Measurements from ENCODE around the gene YEATS2.

YEATS2 gene

DNA sequence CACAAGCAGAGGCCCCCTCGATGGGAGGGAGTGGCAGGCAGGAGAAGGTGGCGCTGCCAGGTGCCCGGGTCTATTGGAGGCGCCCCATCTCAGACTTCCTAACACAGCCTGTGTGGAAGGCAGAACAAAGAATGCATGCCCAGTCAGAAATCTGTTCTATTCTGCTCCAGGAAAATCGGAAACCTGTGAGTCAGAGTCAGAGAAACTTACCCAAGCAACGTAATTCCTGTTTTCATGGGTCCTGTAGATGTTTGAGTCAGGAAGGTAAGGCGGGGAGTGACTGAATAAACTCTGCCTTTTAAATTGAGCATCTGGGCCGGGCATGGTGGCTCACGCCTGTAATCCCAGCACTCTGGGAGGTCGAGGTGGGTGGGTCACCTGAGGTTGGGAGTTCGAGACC lies 114.0 kb downstream of the YEATS2 start:
- DNase-seq = no peak

DNA sequence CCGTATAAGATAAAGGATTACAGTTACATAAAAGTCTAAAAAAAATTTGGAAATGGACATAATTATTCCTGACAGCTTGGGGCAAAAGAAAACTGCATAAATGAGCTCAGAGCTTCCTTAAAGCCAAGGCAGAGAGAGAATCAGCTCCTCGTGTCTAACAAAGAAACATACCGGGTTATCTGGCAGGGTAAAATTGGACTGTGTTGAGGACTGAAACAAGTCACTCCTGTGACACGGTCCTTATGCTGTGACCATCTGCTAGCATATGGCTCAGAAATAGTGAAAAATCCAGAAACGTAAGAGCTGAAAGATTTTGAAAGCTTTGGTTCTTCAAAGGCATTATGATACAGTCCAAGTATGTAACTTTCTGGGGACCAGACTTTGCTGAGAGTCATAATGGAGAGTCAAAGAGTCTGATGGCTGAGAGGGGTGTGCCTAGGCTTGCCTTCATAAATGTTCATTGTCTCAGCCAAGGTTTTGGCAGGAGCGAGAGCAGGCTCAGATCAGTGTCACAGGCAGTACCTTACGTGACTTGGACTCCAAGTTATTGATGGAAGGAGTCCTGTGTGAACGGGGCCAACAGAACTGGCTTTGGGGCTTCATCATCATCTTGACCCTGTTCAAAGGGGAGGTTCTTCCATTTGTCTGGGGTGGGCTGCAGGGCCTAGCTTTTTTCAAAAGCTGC lies 115.3 kb downstream of the YEATS2 start:
- DNase-seq = peak in 27 of 51 donors; percentile 10 to 76 (median 35)

DNA sequence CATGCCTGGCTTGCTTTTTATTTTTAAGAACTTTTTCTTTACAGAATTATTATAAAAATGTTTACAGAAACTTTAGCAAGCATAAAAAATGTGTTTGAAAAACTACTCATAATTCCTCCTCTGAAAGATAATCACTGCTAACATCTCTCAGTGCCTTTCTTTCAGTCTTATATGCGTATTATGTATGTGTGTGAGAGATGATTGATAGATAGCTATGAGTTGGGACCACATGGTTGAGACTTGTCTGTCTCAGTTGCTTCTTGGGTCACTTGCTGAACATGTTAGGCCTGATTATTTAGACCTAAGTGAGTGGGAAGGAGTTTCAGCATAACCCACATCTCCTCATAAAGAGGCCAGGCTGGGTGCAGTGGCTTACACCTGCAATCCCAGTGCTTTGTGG lies 116.6 kb downstream of the YEATS2 start:
- DNase-seq = no peak

DNA sequence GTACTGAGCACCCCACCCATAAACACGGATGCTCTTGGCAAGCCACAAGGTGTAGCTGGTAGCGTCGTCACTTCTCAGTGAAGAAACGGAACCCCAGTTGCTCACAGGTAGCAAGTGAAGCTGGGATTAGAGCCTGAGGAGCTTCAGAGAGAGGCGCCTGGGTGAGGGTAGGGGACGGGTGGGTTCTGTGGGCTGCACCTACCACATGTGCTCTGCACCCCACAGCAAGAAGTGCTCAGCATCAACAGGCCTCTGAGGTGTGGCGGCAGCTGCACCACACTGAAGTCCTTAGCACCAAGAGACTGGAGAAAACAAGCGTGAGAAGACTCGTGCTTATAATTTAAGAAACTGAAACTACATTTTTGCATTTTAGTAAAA lies 118.0 kb downstream of the YEATS2 start:
- DNase-seq = no peak

DNA sequence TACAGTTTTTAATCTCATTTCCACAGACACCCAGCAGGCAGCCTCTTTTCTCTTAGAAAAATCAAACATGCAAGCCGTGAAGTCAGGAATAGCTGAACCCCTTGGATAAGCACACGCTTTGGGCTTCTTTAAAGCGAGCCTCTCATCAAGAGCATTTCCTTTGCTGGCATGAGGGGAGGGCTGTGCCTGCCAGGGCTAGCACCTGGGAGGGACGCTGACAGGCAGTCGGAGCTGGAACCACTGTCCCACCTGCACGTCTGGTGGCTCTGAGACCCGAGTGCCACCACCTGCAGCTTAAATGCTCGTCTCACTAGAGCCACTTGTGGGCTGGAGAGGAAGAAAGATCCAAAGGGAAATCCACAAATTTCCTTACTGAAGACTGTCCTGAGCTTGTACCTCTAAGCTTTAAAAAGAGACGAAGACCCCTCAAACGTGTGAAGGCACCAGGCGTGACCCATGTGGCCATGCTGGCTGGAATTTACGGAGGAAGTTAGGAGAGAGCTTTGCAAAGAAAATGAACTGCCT lies 118.4 kb downstream of the YEATS2 start:
- DNase-seq = peak in 1 of 51 donors; percentile 22

DNA sequence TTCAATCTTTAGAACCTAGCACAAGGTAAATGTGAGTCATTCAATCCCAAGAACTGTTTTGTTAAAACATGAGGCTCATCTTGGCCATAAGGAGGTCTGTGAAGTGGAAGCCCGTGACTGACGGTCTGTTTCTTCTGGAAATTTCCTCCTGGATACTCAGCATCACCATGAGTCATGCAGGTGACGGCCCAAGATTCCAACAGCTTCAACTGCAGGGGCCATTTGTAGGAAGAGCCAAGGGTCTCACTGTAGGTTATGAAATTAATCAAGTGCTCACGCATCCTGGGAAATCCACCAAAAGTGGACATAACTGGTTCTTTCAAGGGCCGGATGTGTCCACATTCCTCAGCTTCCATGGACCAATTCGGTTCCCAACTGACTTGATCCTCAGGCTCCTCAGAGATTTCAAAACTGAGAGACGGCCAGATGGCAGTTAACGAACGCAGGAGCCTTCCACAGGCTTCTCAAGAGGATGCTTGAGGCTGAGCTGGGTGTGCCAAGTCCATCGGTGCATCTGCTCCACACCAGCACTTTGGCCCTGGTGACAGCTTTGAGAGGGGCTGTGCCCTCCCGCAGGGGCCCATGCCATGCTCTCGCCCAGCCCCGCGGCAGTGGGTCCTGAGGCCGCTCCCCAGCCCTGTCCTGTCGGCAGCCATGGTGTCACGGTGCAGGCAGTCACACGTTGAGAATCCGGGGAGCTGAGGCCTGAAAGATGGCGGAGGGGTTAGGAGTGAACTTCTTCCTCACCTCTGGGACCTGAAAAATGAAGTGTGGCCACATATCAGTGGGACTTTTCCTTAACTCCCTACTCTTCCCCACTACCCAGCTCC lies 119.3 kb downstream of the YEATS2 start:
- DNase-seq = peak in 1 of 51 donors; percentile 23

DNA sequence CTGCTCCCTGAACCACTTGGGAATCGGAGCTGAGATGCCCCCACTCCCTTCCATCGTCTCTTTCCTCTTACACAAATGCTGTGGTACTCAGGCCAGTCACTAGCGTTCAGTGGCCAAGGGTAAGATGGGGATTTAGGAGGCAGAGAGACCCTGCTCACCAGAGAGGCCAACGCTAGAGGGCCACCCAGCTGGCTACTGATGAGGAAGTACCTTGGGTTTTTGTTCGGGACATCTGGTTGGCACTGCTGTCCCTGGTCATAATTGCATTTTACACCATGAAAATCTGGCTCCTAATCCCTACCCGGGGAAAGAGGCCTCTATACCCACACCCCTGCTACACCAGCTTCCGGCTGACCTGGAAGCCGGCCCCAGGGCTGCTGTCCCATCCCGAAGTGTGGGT lies 120.0 kb downstream of the YEATS2 start:
- DNase-seq = no peak

DNA sequence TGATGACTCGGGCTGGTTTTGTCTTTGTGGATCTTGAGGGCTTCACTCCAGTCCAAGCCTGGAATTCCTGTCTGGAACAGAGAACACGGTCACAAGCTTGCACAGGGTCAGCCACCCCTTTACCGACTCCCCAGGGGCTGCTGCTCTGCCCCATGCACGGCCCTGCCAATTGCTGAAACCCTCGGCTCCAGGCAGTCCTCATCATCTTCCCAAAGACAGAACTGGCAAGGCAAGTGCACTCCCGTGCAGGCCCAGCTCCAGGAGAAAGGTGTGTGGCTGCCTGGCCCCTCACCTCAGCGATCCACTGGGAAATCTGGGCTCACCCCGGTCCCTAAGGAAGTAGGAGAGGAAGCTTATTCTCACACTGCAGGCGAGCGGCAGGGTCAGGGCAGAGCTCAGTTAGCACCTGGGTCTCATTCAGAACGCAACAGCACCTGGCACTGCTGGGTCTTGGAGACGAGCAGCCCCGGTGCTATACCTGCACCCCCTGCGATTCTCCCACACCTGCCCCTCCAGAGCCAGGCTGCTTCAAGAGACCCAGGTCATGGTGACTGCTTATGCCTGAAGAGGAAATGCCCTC lies 120.5 kb downstream of the YEATS2 start:
- DNase-seq = no peak

DNA sequence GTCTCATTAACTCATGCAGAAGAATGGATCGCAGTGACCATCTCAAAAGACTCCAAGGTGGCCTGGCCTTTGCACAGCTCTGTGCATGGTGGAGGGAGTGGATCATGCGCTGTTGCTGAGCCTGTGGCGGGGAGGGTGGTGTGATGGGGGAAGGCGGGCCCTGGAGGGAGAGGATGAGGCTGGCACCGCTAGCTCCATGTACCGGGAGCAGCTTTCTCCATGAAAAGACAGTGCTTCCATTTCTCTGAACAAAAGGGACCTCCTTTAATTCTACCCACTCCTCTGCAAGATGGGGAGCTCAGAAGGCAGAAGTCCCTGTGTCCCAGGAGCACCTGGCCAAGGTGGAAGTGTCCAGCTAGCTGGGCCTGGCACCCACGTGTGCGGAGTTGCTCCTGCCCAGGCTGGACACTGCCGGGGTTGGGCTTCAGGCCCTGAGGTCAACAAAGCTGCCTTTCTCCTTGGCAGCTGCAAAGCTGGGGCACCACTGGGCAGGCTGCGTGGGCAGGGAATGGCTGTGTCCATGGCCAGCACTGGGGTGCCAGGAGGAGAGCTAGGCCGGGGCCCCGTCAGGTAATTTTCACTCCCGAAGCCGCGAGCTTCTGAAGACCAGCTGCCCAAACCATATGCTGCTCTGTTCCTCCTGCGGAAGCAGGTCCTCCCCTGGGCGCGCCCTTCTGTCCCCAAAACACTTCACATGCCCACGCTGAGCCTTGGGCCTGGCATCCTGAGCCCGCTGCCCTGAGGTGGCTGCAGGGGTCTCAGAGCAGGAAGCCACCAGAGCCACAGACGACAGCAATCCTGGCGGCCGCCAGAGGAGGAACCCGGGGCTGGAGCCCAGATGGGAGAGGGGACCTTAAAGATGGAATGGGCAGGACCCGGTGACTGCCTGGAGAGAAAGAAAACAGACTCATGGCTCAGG lies 121.4 kb downstream of the YEATS2 start:
- DNase-seq = peak in 44 of 51 donors; percentile 29 to 97 (median 80)

DNA sequence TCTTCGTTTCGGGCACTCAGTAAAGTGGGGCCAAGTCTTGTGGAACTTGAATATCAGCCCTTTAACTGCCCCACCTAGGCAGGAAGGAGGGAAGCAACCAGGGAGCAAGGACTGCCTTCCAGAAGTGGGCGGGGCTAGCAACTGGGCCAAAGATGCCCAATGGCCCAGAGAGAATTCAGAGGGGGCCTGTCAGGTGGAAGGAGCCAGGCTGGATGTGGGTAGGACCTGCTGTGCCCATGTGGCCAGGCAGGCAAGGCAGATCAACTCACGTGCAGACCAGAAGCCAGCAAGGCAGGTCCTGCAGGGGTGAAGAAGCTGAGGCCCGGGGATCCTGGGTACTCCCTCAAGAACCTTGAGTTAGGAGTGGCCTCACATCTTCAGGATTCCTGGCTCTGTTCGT lies 122.2 kb downstream of the YEATS2 start:
- no peak for DNase-seq

DNA sequence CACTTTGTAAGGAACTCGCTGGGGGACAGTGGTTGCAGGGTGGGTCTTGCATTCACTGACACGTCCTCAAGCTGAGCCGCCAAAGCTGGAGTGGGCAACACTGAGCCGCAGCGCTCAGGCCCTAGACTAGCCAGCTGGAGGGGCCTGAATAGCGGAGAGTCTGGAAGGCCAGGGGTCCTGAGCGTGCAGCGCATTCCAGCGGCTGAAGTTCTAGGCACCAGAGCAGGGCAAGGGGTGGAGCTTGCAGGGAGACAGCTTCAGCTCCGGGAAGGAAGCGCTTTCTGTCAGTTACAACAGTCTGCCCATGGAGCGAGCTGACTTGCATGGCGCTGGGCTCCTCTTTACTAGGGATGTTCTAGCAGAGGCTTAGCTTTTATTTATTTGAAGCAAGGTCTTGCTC lies 125.0 kb downstream of the YEATS2 start:
- peak in 28 of 51 donors; percentile 14 to 72 (median 48) for DNase-seq

DNA sequence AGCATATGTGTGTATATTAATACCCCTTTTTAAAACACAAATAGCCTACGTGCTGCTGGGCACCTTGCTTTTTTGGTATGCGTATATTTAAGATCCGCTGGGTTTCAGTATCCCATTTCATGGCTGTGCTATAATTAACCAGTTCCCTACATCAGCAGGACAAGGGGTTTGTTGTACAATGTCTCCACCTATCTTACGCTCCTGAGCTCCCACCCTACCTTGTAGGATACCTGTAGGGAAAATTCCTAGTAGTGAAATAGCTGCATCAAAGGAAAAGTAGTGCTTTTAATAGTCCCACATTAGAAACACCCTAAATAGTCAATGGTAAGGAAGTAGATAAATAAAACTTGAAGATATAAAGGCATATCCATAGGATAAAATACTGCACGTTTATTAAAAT lies 126.4 kb downstream of the YEATS2 start:
- peak in 2 of 51 donors; percentile 33 to 49 for DNase-seq

DNA sequence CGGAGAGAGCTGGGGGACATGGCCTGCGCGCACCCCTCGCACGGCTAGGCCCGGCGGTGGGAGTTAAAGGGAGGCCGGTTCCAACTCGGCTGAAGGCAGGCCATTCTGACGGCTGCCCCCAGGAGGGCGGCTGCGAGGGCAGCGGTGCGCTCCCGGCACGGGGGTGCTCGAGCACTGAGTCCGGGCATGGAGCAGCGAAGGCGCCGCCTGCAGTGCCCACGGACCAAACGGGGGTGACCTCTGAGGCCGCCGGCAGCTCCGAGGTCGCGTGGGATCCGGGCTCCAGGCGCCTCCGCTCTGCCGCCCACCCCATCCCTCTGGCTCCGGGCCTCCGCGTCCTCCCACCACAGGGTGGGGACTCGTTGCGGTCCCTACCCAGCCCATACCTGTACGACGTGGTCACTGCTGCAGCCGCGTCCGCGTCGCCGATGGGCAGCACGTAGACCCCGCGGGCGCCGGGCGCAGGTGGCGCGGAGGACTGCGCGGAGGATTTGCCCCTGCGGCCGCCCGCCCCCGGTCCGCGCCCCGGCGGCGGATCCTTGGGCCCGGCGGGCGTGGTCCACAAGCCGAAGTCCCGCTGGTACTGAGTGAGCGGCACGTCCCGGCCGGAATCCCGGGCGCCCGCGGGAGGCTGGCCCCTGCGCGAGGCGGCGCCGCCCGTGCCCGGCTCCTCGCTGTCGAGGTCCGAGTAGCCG lies 127.3 kb downstream of the YEATS2 start:
- peak in 8 of 51 donors; percentile 34 to 53 (median 36) for DNase-seq

DNA sequence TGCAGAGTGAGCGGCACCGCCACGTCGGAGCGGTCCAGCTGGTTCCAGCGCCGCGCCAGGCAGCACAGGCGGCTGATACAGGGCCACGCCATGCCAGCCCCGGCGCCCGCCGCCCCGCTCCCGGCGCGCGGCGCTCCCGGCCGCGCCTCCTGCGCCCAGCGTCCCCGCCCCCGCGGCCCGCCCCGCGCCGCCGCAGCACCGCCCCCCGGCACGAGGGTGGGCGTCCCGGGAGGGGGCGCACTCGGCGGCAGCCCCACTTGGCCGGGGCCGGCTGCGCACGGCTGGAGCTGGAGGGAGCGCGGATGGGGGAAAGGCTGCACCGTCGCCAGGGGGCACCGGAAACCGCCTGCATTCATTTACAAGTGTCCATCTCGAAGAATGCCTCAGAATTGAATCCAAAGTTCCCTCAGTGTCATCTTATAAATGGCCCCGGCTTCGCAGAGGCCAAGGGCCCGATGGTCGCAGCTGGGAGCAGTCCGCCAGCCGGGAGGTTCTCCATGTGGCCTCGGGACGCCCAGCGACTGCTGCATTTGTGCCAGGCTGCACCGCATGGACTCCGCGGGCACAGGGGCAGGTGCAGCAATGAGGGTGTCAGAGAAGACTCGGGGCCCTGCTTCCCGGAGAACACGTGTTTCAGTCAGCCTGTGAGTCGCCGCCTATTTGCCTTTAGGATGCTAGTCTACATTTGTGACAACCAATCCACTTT lies 128.0 kb downstream of the YEATS2 start, which contains the start of gene MAP6D1:
Gene MAP6D1, minus strand, starts transcription at position 122 of the 706 bp plus-strand sequence. Its CDS starts 30 bp downstream, at position 92.
- peak in 47 of 51 donors; percentile 13 to 91 (median 69) for DNase-seq

DNA sequence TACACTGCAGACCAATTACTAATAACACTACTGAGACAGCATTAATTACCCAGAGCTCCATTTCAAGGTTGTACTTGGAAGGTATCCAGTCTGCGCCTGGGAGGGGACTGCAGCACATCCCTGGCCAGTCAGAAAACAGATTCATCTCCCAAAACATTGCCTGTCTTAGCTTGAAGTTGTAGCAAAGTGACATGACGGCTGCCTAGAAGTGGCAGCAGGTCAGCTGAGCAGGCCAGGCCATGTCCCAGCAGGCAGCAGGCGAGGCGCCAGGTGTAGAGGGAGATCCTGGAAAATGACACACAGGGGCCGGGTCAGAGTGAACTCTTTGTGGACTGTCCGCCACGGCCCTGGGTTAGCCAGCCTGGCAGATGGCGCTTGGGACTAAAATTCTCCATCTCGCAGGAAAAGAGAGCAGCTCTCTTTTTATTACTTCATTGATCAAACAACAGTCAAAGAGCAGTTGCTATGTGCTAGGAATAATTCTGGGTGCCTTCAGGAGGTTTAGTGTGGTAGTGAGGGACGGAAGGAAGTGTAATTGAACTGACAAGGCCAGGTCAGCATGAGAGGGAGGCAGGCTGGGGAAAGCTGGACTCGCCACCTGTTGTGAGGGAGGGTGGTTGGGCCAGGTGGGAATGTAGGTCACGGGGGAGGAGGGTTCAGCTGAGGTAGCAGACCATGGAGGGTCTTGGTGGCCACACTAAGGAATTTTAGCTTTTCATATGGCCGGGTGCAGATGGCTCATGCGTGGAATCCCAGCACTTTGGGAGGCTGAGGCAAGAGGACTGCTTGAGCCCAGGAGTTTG lies 129.1 kb downstream of the YEATS2 start:
- DNase-seq = peak in 1 of 51 donors; percentile 32

DNA sequence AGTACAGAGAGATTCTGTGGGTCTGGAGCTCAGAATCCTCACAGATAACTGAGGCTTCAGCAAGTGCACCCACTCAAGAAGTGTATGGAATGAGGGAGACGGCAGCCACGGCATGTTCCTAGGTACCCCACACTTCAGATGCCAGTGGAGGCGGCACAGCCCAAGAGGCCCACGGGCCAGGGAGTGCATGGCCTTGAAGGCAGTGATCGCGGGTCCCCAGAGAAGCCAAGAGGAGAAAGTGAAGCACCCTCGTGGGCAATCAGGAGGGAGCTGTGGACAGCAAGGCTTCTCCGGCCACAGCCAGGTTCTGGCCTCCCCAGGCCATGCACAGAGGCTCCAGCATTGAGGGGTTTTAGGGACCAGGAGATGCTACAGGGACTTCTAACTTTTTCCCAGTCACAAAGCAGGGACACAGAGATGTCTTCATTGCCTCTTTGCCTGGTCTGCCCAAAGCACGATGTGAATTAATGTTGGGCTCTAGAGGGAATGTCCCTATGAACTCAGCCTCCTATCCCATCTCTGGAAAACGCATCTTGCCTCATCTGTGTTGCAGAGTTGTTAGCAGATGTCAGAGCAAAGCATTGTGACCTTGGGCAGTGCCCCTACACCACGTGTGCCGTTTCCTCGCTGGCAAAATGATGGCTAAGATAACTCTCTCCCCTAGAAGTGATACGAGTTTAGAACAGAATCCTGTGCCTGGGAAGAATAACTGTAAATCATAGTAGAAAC lies 130.4 kb downstream of the YEATS2 start:
- no peak for DNase-seq

DNA sequence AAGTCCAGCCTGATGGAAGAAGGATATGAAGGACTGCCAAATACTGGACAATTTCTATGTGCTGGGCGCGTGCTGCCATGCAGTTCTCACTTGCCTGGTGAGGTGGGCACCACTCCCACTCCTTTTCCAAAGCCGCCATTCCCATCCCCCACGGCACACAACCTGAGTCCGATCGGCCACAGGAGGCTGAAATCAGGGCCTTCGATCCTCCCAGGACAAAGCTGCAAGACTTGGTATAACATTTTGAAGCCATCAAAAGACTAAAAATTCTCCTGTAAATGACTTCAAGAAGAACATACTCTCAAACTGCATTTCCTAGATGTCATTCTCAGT lies 130.9 kb downstream of the YEATS2 start:
- DNase-seq = no peak

DNA sequence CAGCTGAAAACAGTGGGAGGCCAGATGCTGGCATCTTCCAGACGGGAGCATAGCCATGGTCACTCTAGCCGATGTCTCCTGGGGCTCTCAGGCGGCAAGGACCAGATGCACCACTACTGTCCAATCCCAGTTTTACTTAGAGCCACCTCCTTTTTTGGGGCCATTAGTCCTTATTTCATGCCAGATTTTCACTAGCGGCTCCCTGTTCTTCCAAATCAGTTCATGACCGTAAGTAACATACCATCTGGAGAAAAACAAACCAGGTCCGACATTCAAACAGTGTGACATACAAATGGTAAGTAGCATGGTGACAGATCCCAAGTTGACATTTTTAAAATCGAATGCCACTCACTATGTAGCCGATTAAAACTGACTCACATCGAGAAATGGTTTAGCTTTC lies 131.9 kb downstream of the YEATS2 start:
- DNase-seq = no peak

All from hypothalamus (tissue), 51 donors.